ENCODE measurements around the gene RAD52. TPM values are rescaled to one million over a fixed set of nuclear protein-coding genes. Genes with fewer than 3 reads are reported as not detected.

Gene RAD52
- polyA plus RNA-seq, 1 experiment, result 18.8 TPM

DNA sequence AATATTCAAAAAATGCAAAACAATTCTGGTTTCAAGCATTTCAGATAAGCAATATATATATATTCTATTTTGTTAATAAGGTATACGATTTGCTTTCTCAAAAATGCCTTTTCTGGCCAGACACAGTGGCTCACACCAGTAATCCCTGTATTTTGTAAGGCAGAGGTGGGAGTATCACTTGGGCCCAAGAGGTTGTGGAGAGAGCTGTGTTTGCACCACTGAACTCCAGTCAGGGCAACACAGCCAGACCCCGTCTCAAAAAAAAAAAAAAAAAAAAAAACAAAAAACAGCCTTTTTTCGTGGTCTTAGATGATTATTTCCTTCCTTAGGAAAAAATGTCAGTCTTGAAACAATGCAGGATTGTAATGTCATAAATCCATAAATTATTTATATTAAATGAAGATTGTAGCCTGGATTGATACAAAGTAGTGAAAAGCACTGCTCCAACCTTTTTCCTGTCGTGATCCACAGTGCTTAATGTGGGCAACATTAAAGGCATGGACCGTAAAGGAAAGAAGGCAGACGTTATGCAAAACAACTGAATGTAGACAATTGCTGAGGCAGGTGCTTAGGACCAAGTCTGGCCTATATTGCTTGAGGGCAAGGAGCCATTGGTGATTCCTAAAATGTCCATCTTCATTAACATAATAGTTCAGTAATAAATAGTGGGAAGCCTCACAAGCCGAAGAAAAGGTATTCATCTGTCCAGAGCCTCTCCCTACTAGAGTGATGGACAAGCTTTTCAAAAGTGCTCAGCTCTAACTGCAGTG lies 36.8 kb downstream of the RAD52 start:
- H3K27ac ChIP-seq (ENCODE audit: low read depth, low read length), result no peak overlapping the region
- no peaks in the 10 kb centered on the region for H3K27me3 ChIP-seq (ENCODE audit: control insufficient read depth, insufficient read depth, low read length)
- ChIA-PET POLR2A (no interaction called here), CTCF (no interaction called here)
- DNase-seq (ENCODE audit: low read depth, low spot score), result no peak
- H3K9me3 ChIP-seq (ENCODE audit: control insufficient read depth, insufficient read depth, low read length), result no peaks in the 10 kb centered on the region; the same call in 1 of the 2 replicates
- no peak overlapping the region for H3K4me3 ChIP-seq (ENCODE audit: low read depth, low read length)
- TF ChIP-seq, protein P1, sequence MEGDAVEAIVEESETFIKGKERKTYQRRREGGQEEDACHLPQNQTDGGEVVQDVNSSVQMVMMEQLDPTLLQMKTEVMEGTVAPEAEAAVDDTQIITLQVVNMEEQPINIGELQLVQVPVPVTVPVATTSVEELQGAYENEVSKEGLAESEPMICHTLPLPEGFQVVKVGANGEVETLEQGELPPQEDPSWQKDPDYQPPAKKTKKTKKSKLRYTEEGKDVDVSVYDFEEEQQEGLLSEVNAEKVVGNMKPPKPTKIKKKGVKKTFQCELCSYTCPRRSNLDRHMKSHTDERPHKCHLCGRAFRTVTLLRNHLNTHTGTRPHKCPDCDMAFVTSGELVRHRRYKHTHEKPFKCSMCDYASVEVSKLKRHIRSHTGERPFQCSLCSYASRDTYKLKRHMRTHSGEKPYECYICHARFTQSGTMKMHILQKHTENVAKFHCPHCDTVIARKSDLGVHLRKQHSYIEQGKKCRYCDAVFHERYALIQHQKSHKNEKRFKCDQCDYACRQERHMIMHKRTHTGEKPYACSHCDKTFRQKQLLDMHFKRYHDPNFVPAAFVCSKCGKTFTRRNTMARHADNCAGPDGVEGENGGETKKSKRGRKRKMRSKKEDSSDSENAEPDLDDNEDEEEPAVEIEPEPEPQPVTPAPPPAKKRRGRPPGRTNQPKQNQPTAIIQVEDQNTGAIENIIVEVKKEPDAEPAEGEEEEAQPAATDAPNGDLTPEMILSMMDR (IDR thresholded peaks at IDR 0.05; ENCODE audit: low read depth, low read length), result no peak

DNA sequence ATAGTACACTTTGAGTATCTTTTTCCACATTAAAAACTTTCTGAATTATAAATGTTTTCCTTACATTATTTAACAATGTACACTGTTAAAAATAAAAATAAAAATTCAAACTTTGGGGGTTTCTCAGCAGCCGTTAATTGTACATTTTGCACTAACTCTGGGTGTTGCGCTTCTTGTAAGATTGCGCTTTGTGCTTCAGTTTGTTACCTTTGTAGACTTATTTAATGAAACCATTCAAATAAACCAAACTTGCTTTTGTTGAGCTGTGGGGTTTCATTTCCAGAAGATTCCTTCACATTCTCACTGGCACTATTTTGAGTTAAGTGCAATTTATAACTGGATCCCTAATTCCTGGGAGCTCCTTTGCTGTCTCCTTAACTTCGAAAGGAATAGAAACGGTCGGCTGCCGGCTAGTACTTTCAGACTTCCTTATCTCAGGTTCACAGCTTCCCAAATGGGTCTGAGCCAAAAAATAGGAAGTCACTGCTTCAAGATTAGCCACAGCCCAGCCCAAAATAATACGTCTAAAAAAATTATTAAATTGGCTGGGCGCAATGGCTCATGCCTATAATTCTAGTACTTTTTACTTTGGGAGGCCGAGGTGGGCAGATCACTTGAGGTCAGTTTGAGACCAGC lies 38.2 kb downstream of the RAD52 start:
- Histone ChIP-seq H3K9me3 (ENCODE audit: control insufficient read depth, insufficient read depth, low read length) (no peaks in the 10 kb centered on the region; the same call in 1 of the 2 replicates), H3K27ac (ENCODE audit: low read depth, low read length) (no peak overlapping the region), H3K4me3 (ENCODE audit: low read depth, low read length) (no peak overlapping the region), H3K27me3 (ENCODE audit: control insufficient read depth, insufficient read depth, low read length) (no peaks in the 10 kb centered on the region)
- ChIA-PET CTCF (interaction anchor here (1.3 kb wide), 1 partner anchor 160 kb away, joined by 4 read pairs; no protein-coding TSS in a partner anchor), POLR2A (no interaction called here)
- TF ChIP-seq, protein P1 (IDR thresholded peaks at IDR 0.05; ENCODE audit: low read depth, low read length), result no peak
- DNase-seq (ENCODE audit: low read depth, low spot score), result no peak

DNA sequence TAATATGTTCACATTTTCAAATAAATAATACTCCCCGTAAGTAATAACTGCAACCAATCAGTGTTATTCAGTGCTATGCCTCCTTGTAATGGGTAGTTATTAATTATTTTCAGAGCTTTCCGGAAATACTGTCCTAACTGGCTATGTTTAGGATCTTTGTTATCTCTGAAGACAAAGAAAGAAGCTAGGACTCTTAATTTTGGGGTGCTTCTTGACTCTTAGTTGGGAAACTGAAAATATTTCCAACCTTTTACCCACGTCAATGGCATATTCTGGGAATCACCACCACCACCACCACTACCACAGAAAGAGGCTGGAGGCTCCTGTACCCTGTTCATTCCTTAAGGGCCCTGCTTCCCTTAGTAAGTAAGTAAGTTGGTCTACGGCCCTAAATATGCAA lies 39.1 kb downstream of the RAD52 start:
- Histone ChIP-seq H3K4me3 (ENCODE audit: low read depth, low read length) (no peak overlapping the region), H3K27ac (ENCODE audit: low read depth, low read length) (no peak overlapping the region), H3K9me3 (ENCODE audit: control insufficient read depth, insufficient read depth, low read length) (no peaks in the 10 kb centered on the region), H3K27me3 (ENCODE audit: control insufficient read depth, insufficient read depth, low read length) (no peaks in the 10 kb centered on the region)
- CTCF ChIA-PET, result interaction anchor here (1.3 kb wide), 1 partner anchor 160 kb away, joined by 4 read pairs; no protein-coding TSS in a partner anchor
- TF ChIP-seq, protein P1 (IDR thresholded peaks at IDR 0.05; ENCODE audit: low read depth, low read length), result no peak
- DNase-seq (ENCODE audit: low read depth, low spot score), result no peak
- POLR2A ChIA-PET, result no interaction called here

DNA sequence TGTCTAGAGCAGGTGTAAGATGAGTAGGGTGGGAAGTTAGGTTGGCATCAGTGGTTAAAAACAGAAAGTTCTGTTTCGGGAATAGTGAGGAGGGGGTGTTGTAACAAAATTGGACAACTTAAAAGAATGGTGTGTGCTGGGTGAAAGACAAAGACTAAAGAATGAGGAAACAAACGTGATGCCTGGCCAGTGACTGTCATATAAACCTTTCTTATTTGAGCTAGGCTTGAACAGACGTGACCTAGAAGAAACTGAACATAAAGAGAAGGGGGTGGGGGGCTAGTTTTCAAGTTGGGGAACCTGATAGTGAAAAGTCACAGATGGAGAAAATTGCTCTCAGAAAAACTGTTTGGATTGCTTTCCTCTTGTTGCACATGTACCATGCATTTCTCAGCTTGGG lies 39.6 kb downstream of the RAD52 start:
- Histone ChIP-seq H3K9me3 (ENCODE audit: control insufficient read depth, insufficient read depth, low read length) (no peaks in the 10 kb centered on the region), H3K27ac (ENCODE audit: low read depth, low read length) (no peak overlapping the region), H3K4me3 (ENCODE audit: low read depth, low read length) (no peak overlapping the region), H3K27me3 (ENCODE audit: control insufficient read depth, insufficient read depth, low read length) (no peaks in the 10 kb centered on the region)
- TF ChIP-seq, protein P1 (IDR thresholded peaks at IDR 0.05; ENCODE audit: low read depth, low read length), result no peak
- no peak for DNase-seq (ENCODE audit: low read depth, low spot score)
- POLR2A ChIA-PET, result interaction anchor here (0.6 kb wide), 1 partner anchor 52 kb away, joined by 3 read pairs; no protein-coding TSS in a partner anchor
- CTCF ChIA-PET, result interaction anchor here (0.6 to 1.3 kb wide), 2 partner anchors 74 to 159 kb away, joined by 3 to 4 read pairs; no protein-coding TSS in a partner anchor

Data from AG04450 (cell line).